ENCODE measurements around the gene ZNF710. TPM values are rescaled to one million over a fixed set of nuclear protein-coding genes. Genes with fewer than 3 reads are reported as not detected.

The ZNF710 gene
- total and polyA plus RNA-seq, 2 of the 13 experiments (the other 11 are each of a cell fraction or from before 2014, with no cell fraction given), result 4.7 to 20.6 TPM

DNA sequence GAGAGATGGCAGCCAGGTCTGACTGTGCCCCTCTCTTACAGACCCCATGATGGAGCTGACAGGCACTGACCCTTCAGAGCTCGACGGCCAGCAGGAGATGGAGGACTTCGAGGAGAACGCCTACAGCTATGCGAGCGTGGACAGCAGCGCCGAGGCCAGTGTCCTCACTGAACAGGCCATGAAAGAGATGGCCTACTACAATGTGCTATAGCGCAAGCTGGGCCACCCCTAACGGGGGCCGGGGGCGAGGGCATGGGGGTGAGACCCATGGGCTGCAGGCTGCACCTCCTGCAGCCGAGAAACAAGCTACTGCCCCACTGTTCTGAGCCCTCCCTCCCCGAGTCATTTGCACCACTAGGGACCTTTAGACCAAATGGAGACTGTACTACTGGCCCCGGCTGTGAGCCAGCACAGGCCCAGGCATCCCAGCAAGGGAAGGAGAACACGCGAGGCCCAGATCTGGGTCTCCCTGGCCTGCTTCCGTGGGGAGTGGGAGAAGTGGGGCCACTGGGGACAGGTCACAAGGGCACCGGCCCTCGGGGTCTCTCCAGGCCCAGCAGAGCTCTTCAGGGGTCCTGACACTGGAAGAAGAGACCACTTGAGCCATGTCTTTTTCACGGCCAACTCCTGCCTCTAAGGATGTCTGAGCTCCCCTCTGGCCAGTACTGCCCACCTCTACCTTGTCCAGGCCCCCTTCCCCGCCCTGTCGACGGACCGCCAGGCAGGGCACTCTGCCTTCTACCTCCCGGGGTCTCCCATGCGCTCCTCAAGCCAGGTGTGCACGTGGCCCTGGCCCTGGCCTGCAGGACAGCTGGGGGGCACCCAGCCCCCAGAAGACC lies 78.7 kb downstream of the ZNF710 start:
- POLR2A ChIA-PET, result interaction anchor here (0.8 to 1.3 kb wide), 3 partner anchors 76 to 186 kb away, joined by 3 read pairs; partner anchors contain the start of gene AP3S2
- H3K4me1 ChIP-seq (ENCODE audit: insufficient read depth, low read length), result peaks cover 18% of the 10 kb centered on the region
- FAIRE-seq (no peak), DNase-seq (ENCODE audit: low spot score) (no peak), ATAC-seq (peak; percentile 16)
- no peak overlapping the region for H2AFZ ChIP-seq (ENCODE audit: low read length)
- no peak overlapping the region for H3K27ac ChIP-seq (ENCODE audit: extremely low read length, insufficient read depth, low read length)
- H3K4me3 ChIP-seq (replicated peaks in 1 of 3; ENCODE audit: insufficient read depth in 1 of 3, low read depth in 2 of 3, low read length in 3 of 3), result no peak overlapping the region
- BruUV-seq (replicated peaks), result no TSS peak
- H3K79me2 ChIP-seq (ENCODE audit: insufficient read depth, low read length), result no peaks in the 10 kb centered on the region
- 98% methylated on average over 19 of the region's 28 CpGs for WGBS (ENCODE audit: low lambda C conversion rate)
- CTCF ChIA-PET (ENCODE audit: low intra/inter-chr PET ratio, low total read pairs), result no interaction called here
- no peaks in the 10 kb centered on the region for H3K27me3 ChIP-seq (ENCODE audit: control insufficient read depth in 1 of 2, insufficient read depth in 2 of 2, low read length in 2 of 2)
- H3K9me3 ChIP-seq (ENCODE audit: low read length), result no peaks in the 10 kb centered on the region
- in situ Hi-C loops (cut with HindIII; ENCODE audit: extremely low pct_ligation_motif_present, low pct_unique_long_range_greater_than_20kb) (loop anchor here (25.0 kb wide), 1 partner anchor 343 kb away; no protein-coding TSS in a partner anchor), intact Hi-C loops (cut with micrococcal nuclease; ENCODE audit: unreplicated experiment) (no loop called here)
- H3K4me2 ChIP-seq (ENCODE audit: low read depth, low read length), result no peak overlapping the region
- TF ChIP-seq AGO2 (optimal IDR thresholded peaks at IDR 0.05; ENCODE audit: low read depth, low read length) (peak; percentile 64), RELA (CRISPR knock-in tag; IDR thresholded peaks at IDR 0.05) (no peak), HOXA3 (CRISPR knock-in tag; IDR thresholded peaks at IDR 0.05) (no peak), ZNF777 (CRISPR knock-in tag; IDR thresholded peaks at IDR 0.05) (no peak), ZSCAN21 (CRISPR knock-in tag; IDR thresholded peaks at IDR 0.05; ENCODE audit: borderline replicate concordance) (no peak), RAD51 (IDR thresholded peaks at IDR 0.05; ENCODE audit: borderline replicate concordance) (no peak), XBP1 (CRISPR knock-in tag; IDR thresholded peaks at IDR 0.05) (no peak)
- no peaks in the 10 kb centered on the region for H4K20me1 ChIP-seq (ENCODE audit: insufficient read depth, low read length)
- H3K36me3 ChIP-seq (replicated peaks in 1 of 2; ENCODE audit: control insufficient read depth in 1 of 2, insufficient read depth in 2 of 2, low read length in 2 of 2), result peaks cover 15 to 27% of the 10 kb centered on the region in 2 experiments
- H3K9ac ChIP-seq (ENCODE audit: insufficient read depth, low read depth, low read length), result no peak overlapping the region

DNA sequence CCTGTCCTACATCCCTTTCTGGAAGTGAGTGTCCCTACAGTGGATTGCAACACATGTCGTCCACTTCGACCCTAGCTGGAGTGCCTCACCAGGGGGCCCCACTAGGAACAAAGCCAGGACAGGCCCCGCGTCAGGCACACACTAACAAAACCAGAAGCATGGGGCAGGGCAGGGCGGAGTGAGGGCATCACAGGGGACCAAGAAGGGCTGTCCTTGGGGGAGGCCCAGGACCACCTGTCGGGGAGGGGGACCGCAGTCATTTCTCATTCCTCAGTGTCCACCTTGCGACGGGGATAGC lies 79.3 kb downstream of the ZNF710 start:
- 90% methylated on average over 9 of the region's 9 CpGs for WGBS (ENCODE audit: low lambda C conversion rate)
- Histone ChIP-seq H3K4me1 (ENCODE audit: insufficient read depth, low read length) (peaks cover 12% of the 10 kb centered on the region), H3K4me2 (ENCODE audit: low read depth, low read length) (no peak overlapping the region), H3K27ac (ENCODE audit: extremely low read length, insufficient read depth, low read length) (no peak overlapping the region), H3K9ac (ENCODE audit: insufficient read depth, low read depth, low read length) (no peak overlapping the region), H3K36me3 (replicated peaks in 1 of 2; ENCODE audit: control insufficient read depth in 1 of 2, insufficient read depth in 2 of 2, low read length in 2 of 2) (peaks cover 15 to 27% of the 10 kb centered on the region in 2 experiments; a peak in 4 of 5 replicates), H3K4me3 (replicated peaks in 1 of 3; ENCODE audit: insufficient read depth in 1 of 3, low read depth in 2 of 3, low read length in 3 of 3) (no peak overlapping the region), H3K9me3 (ENCODE audit: low read length) (no peaks in the 10 kb centered on the region), H2AFZ (ENCODE audit: low read length) (no peak overlapping the region), H4K20me1 (ENCODE audit: insufficient read depth, low read length) (no peaks in the 10 kb centered on the region), H3K27me3 (ENCODE audit: control insufficient read depth in 1 of 2, insufficient read depth in 2 of 2, low read length in 2 of 2) (no peaks in the 10 kb centered on the region), H3K79me2 (ENCODE audit: insufficient read depth, low read length) (no peaks in the 10 kb centered on the region)
- ATAC-seq, result no peak
- intact Hi-C loops (cut with micrococcal nuclease; ENCODE audit: unreplicated experiment), result no loop called here
- no peak for DNase-seq (ENCODE audit: low spot score)
- ChIA-PET CTCF (ENCODE audit: low intra/inter-chr PET ratio, low total read pairs) (no interaction called here), POLR2A (interaction anchor here (0.8 kb wide), 1 partner anchor 77 kb away, joined by 3 read pairs; no protein-coding TSS in a partner anchor)
- no peak for FAIRE-seq
- in situ Hi-C loops (cut with HindIII; ENCODE audit: extremely low pct_ligation_motif_present, low pct_unique_long_range_greater_than_20kb), result loop anchor here (25.0 kb wide), 1 partner anchor 343 kb away; no protein-coding TSS in a partner anchor
- no peak for TF ChIP-seq ZFP36L1 (CRISPR knock-in tag; IDR thresholded peaks at IDR 0.05)
- TF ChIP-seq ZNF746 (CRISPR knock-in tag; IDR thresholded peaks at IDR 0.05), result no peak
- no peak for TF ChIP-seq TRIM24 (CRISPR knock-in tag; IDR thresholded peaks at IDR 0.05)
- TF ChIP-seq CEBPB (IDR thresholded peaks at IDR 0.05; ENCODE audit: borderline replicate concordance, low read depth, low read length), result peak; percentile 9; the same call in 1 of the 2 replicates
- TF ChIP-seq MAFK (conservative IDR thresholded peaks at IDR 0.05 in 1 of 2, IDR thresholded peaks at IDR 0.05 in 1 of 2; ENCODE audit: low read length in 2 of 2), result 0 out of 4 replicates have a peak, but pooled peaks of 1 of the 2 experiments have one; percentile 6
- TF ChIP-seq ZNF550 (CRISPR knock-in tag; IDR thresholded peaks at IDR 0.05; ENCODE audit: borderline replicate concordance), result no peak
- TF ChIP-seq SAP130 (CRISPR knock-in tag; IDR thresholded peaks at IDR 0.05; ENCODE audit: low read depth), result no peak
- no peak for TF ChIP-seq ZNF124 (CRISPR knock-in tag; IDR thresholded peaks at IDR 0.05)
- TF ChIP-seq AGO2 (optimal IDR thresholded peaks at IDR 0.05; ENCODE audit: low read depth, low read length), result peak; percentile 10
- no peak for TF ChIP-seq KDM5B (CRISPR knock-in tag; IDR thresholded peaks at IDR 0.05; ENCODE audit: borderline replicate concordance)
- TF ChIP-seq, protein P1, sequence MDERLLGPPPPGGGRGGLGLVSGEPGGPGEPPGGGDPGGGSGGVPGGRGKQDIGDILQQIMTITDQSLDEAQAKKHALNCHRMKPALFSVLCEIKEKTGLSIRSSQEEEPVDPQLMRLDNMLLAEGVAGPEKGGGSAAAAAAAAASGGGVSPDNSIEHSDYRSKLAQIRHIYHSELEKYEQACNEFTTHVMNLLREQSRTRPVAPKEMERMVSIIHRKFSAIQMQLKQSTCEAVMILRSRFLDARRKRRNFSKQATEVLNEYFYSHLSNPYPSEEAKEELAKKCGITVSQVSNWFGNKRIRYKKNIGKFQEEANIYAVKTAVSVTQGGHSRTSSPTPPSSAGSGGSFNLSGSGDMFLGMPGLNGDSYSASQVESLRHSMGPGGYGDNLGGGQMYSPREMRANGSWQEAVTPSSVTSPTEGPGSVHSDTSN (CRISPR knock-in tag; IDR thresholded peaks at IDR 0.05), result no peak
- BruUV-seq (replicated peaks), result no TSS peak

Measured in HepG2 (cell line).